HFFc6 (cell line): Measurements from ENCODE around the gene WDR35. TPM values are rescaled to one million over a fixed set of nuclear protein-coding genes. Genes with fewer than 3 reads are reported as not detected.

Experiments
- DNase-seq: peaks from one replicate; pipeline ENCODE4 v3.0.0-alpha.2; 2018
- H3K27ac Mint-ChIP-seq: 2 replicates; pipeline ENCODE4 v1.8.0; 2020; ENCODE audit warnings: mild to moderate bottlenecking, mixed read lengths
- H3K27me3 Mint-ChIP-seq: 2 replicates; pipeline ENCODE4 v1.8.0; 2021; ENCODE audit warnings: mild to moderate bottlenecking, moderate library complexity, mixed read lengths; ENCODE audit not compliant: insufficient read depth
- H3K36me3 Mint-ChIP-seq: 2 replicates; pipeline ENCODE4 v1.8.0; 2021; ENCODE audit warnings: low read depth, mixed read lengths
- H3K4me1 Mint-ChIP-seq: 2 replicates; pipeline ENCODE4 v1.8.0; 2020; ENCODE audit warnings: low read depth, mixed read lengths
- H3K4me3 Mint-ChIP-seq: 2 replicates; pipeline ENCODE4 v1.8.0; 2020; ENCODE audit warnings: mild to moderate bottlenecking, moderate library complexity, mixed read lengths
- H3K9me3 Mint-ChIP-seq: 2 replicates; pipeline ENCODE4 v1.8.0; 2020; ENCODE audit warnings: mild to moderate bottlenecking, mixed read lengths
- total RNA-seq, 6 experiments: library from RNA; stranded (reverse); fragmentation: NEBNext Ultra II Directional; extraction: Animal tissue kit (Norgen Biotek cat#: 25700); gene quantifications; 2 replicates in 1 of 6; 3 replicates in 5 of 6; pipeline ENCODE4 v1.2.3, GENCODE V29; 2021
- TF ChIP-seq, protein P1 (sequence below): fragments of 200-600 bp; sonication (generic); IDR thresholded peaks from 2 replicates; pipeline ENCODE4 v1.5.0; 2021; ENCODE audit warnings: antibody characterized with exemption, mild to moderate bottlenecking

Gene WDR35
- total RNA-seq, 6 experiments from 2014 or later: 4.5 to 5.4 (median 5.2) TPM

DNA sequence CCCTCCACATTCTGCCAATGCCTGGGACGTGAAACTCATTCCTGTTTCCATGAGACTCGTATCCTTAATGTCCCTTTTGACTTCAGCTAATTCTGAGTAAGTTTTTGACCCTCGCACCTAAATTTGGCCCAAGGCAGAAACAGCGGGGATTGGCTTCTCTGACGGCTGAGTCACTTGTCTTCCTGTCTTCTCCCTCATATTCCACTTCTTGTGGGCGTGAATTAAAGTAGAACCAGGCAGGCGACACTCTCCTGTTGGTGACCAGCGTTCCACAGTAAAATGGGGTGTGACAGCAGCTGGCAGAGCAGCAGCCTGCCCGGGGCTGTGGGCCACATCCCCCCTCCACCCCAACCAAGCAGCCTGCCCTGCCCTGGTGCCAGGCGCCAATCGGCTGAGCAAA lies 103.6 kb downstream of the WDR35 start:
- Mint-ChIP-seq H3K4me3 (no peak overlapping the region), H3K27me3 (peaks cover 32% of the 10 kb centered on the region), H3K27ac (no peak overlapping the region), H3K4me1 (no peaks in the 10 kb centered on the region), H3K36me3 (peaks cover 9% of the 10 kb centered on the region; the same call in 1 of the 2 replicates), H3K9me3 (no peaks in the 10 kb centered on the region)
- no peak for DNase-seq
- TF ChIP-seq, protein P1, sequence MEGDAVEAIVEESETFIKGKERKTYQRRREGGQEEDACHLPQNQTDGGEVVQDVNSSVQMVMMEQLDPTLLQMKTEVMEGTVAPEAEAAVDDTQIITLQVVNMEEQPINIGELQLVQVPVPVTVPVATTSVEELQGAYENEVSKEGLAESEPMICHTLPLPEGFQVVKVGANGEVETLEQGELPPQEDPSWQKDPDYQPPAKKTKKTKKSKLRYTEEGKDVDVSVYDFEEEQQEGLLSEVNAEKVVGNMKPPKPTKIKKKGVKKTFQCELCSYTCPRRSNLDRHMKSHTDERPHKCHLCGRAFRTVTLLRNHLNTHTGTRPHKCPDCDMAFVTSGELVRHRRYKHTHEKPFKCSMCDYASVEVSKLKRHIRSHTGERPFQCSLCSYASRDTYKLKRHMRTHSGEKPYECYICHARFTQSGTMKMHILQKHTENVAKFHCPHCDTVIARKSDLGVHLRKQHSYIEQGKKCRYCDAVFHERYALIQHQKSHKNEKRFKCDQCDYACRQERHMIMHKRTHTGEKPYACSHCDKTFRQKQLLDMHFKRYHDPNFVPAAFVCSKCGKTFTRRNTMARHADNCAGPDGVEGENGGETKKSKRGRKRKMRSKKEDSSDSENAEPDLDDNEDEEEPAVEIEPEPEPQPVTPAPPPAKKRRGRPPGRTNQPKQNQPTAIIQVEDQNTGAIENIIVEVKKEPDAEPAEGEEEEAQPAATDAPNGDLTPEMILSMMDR: no peak

- H3K27ac Mint-ChIP-seq: no peak overlapping the region
- H3K4me3 Mint-ChIP-seq: no peak overlapping the region
- no peaks in the 10 kb centered on the region for H3K9me3 Mint-ChIP-seq
- no peak for DNase-seq
- peaks cover 36% of the 10 kb centered on the region for H3K27me3 Mint-ChIP-seq
- TF ChIP-seq, protein P1: no peak
- H3K36me3 Mint-ChIP-seq: peaks cover 9% of the 10 kb centered on the region; the same call in 1 of the 2 replicates
- H3K4me1 Mint-ChIP-seq: no peaks in the 10 kb centered on the region
These were observed 104.1 kb downstream of the WDR35 start for GRCh38 chr2:19885791-19886190.

- DNase-seq: no peak
- no peaks in the 10 kb centered on the region for H3K36me3 Mint-ChIP-seq
- no peak overlapping the region for H3K4me3 Mint-ChIP-seq
- H3K27ac Mint-ChIP-seq: no peak overlapping the region
- no peaks in the 10 kb centered on the region for H3K4me1 Mint-ChIP-seq
- H3K9me3 Mint-ChIP-seq: no peaks in the 10 kb centered on the region
- TF ChIP-seq, protein P1: no peak
- peaks cover 40% of the 10 kb centered on the region for H3K27me3 Mint-ChIP-seq
These were observed 105.8 kb downstream of the WDR35 start for GRCh38 chr2:19883971-19884720.

- H3K4me1 Mint-ChIP-seq: no peaks in the 10 kb centered on the region
- H3K27me3 Mint-ChIP-seq: peaks cover 40% of the 10 kb centered on the region
- TF ChIP-seq, protein P1: no peak
- no peaks in the 10 kb centered on the region for H3K9me3 Mint-ChIP-seq
- no peak overlapping the region for H3K4me3 Mint-ChIP-seq
- no peaks in the 10 kb centered on the region for H3K36me3 Mint-ChIP-seq
- DNase-seq: no peak
- no peak overlapping the region for H3K27ac Mint-ChIP-seq
These were observed 106.4 kb downstream of the WDR35 start for GRCh38 chr2:19883486-19883885.

DNA sequence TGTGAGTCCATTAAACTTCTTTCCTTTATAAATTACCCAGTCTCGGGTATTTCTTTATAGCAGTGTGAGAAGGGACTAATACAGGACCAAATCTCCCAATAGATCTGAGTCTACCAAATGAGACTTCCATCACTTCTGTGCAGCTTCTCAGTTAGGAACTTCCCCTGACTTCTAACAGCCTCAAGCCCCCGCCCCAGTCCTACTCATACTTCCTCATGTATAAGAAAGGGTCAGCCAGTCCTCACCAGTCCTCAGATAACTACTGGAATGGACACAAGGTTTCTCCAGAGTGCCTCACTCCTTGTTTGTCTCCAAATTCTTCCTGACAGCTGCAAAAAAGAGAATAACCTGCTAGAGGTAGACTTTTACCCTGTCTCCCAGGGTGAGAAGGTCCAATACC lies 107.6 kb downstream of the WDR35 start:
- H3K9me3 Mint-ChIP-seq: no peaks in the 10 kb centered on the region
- DNase-seq: no peak
- H3K4me3 Mint-ChIP-seq: no peak overlapping the region
- H3K36me3 Mint-ChIP-seq: no peaks in the 10 kb centered on the region
- H3K4me1 Mint-ChIP-seq: no peaks in the 10 kb centered on the region
- H3K27me3 Mint-ChIP-seq: peaks cover 40% of the 10 kb centered on the region
- TF ChIP-seq, protein P1: no peak
- no peak overlapping the region for H3K27ac Mint-ChIP-seq
